Stomach (tissue), 9 donors: ENCODE results near the gene C4orf50. TPM values are rescaled to one million over a fixed set of nuclear protein-coding genes. Genes with fewer than 3 reads are reported as not detected.
A peak's percentile ranks its signal among the peaks of the same experiment; 100 is the strongest.

Experiments used
- DNase-seq, 2 donors: peaks; one replicate each; pipeline versions ENCODE4 v3.0.0 to v3.0.0-alpha.2; 2013 to 2019
- H3K27ac ChIP-seq, 5 donors: fragments of 200-600 bp in 4 of 5; sonication (generic) in 4 of 5; one replicate each; pipeline ENCODE4 v1.5.1; 2013 to 2019; ENCODE audit warnings: mild to moderate bottlenecking in 1 of 5, moderate library complexity in 1 of 5
- H3K27me3 ChIP-seq, 3 donors: fragments of 200-600 bp; sonication (generic); one replicate each; pipeline ENCODE4 v1.5.1; 2017 to 2019; ENCODE audit warnings: mixed run types in 1 of 3
- H3K36me3 ChIP-seq, 4 donors: fragments of 200-600 bp; sonication (generic); 1 replicate in 3 of 4; 2 replicates in 1 of 4; pipeline ENCODE4 v1.5.1; 2016 to 2019
- H3K4me1 ChIP-seq, 4 donors: fragments of 200-600 bp; sonication (generic); one replicate each; pipeline ENCODE4 v1.5.1; 2016 to 2019
- H3K4me3 ChIP-seq, 4 donors: fragments of 200-600 bp; sonication (generic) in 3 of 4; one replicate each; pipeline ENCODE4 v1.5.1; 2016 to 2019; ENCODE audit warnings: mild to moderate bottlenecking in 1 of 4
- H3K9me3 ChIP-seq, 4 donors: fragments of 200-600 bp; sonication (generic); one replicate each; pipeline ENCODE4 v1.5.1; 2016 to 2019
- EP300 ChIP-seq: sonication (generic); formaldehyde crosslinking; IDR thresholded peaks from one replicate; pipeline ENCODE4 v1.6.1; 2017; ENCODE audit warnings: antibody characterized with exemption
- POLR2A ChIP-seq, 4 donors: fragments of 450-650 bp; IDR thresholded peaks; one replicate each; pipeline ENCODE4 v1.6.1; 2016; ENCODE audit warnings: antibody characterized with exemption in 4 of 4, control low read depth in 2 of 4, mild to moderate bottlenecking in 1 of 4, moderate library complexity in 1 of 4
- POLR2AphosphoS5 ChIP-seq, 3 donors: sonication (generic); formaldehyde crosslinking; IDR thresholded peaks; one replicate each; pipeline ENCODE4 v1.6.1; 2016; ENCODE audit warnings: antibody characterized with exemption in 3 of 3
- WGBS, 5 donors: extraction: QIAGEN DNeasy Blood & Tissue Kit in 3 of 5; methylation state at CpG; one replicate each; pipeline versions ENCODE4 v1.1.5 to v1.1.7; 2013 to 2018; 5-methylcytosine and 5-hydroxymethylcytosine counted together
- intact Hi-C: fragments of 100-400 bp; cut with DNase I; formaldehyde crosslinking; loops from one replicate; pipeline ENCODE4 v1.15.1; 2023; ENCODE audit warnings: low total_unique reads
- polyA plus RNA-seq, 3 donors: library from polyadenylated mRNA; stranded (reverse); fragments of 200-250 nt; gene quantifications; one replicate each; pipeline ENCODE4 v1.2.3, GENCODE V29; 2013
- total RNA-seq, 5 donors: library from RNA; depleted of rRNA; stranded (reverse); fragments of >200 nt; gene quantifications; one replicate each; pipeline versions ENCODE4 v1.1.0 to v1.2.3, GENCODE V29; 2014 to 2016
- TF ChIP-seq, protein P1 (sequence below), 7 experiments: fragments of 450-650 bp in 4 of 7; fragments of 200-600 bp in 3 of 7; sonication (generic) in 3 of 7; IDR thresholded peaks; one replicate each; pipeline ENCODE4 v1.5.1; 2016 to 2019; ENCODE audit warnings: antibody characterized with exemption in 7 of 7, control low read depth in 2 of 7, mild to moderate bottlenecking in 1 of 7
- donor health status: healthy with polysubstance abuse.
- donor health status: Bipolar disorder and iron deficiency.
- donor health status: healthy.

C4orf50 gene
- total and polyA plus RNA-seq, 8 donors: under 0.01 to 1.8 (median 0.85) TPM; not detected in 4

DNA sequence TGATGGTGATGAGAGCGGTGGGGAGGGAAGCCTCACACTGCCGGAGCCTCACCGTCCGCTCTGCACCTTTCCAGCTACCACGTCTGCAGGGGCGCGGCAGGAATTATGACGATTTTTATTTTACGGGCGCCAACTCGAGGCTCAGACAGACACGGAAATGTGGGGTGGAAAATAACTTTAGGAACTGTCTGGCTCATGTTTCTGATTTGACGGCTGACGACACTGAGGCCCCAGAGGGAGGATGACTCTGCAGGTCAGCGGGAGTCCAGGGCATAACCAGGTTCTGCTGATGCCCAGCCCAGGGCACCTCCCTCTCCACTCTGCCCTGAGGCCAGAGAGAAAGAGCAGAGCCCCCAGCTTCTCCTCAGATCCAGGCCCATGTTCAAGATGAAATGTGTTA lies 43.9 kb downstream of the C4orf50 start:
- peak in 1 of 2 donors; percentile 15 for DNase-seq
- intact Hi-C loops: no loop called here
- Histone ChIP-seq H3K9me3 (no peaks in the 10 kb centered on the region), H3K4me1 (no peaks in the 10 kb centered on the region), H3K4me3 (no peak overlapping the region), H3K27me3 (peaks cover 0 to 81% (median 9%) of the 10 kb centered on the region in 3 donors), H3K27ac (no peak overlapping the region), H3K36me3 (no peaks in the 10 kb centered on the region)
- TF ChIP-seq POLR2AphosphoS5 (IDR thresholded peaks at IDR 0.05): no peak
- TF ChIP-seq, protein P1, sequence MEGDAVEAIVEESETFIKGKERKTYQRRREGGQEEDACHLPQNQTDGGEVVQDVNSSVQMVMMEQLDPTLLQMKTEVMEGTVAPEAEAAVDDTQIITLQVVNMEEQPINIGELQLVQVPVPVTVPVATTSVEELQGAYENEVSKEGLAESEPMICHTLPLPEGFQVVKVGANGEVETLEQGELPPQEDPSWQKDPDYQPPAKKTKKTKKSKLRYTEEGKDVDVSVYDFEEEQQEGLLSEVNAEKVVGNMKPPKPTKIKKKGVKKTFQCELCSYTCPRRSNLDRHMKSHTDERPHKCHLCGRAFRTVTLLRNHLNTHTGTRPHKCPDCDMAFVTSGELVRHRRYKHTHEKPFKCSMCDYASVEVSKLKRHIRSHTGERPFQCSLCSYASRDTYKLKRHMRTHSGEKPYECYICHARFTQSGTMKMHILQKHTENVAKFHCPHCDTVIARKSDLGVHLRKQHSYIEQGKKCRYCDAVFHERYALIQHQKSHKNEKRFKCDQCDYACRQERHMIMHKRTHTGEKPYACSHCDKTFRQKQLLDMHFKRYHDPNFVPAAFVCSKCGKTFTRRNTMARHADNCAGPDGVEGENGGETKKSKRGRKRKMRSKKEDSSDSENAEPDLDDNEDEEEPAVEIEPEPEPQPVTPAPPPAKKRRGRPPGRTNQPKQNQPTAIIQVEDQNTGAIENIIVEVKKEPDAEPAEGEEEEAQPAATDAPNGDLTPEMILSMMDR (IDR thresholded peaks at IDR 0.05): no peak
- no peak for TF ChIP-seq POLR2A (IDR thresholded peaks at IDR 0.05)
- TF ChIP-seq EP300: no peak
- WGBS, 5 donors: 73 to 91% (median 87%) methylated on average over 13 to 15 of the region's 15 CpGs

DNA sequence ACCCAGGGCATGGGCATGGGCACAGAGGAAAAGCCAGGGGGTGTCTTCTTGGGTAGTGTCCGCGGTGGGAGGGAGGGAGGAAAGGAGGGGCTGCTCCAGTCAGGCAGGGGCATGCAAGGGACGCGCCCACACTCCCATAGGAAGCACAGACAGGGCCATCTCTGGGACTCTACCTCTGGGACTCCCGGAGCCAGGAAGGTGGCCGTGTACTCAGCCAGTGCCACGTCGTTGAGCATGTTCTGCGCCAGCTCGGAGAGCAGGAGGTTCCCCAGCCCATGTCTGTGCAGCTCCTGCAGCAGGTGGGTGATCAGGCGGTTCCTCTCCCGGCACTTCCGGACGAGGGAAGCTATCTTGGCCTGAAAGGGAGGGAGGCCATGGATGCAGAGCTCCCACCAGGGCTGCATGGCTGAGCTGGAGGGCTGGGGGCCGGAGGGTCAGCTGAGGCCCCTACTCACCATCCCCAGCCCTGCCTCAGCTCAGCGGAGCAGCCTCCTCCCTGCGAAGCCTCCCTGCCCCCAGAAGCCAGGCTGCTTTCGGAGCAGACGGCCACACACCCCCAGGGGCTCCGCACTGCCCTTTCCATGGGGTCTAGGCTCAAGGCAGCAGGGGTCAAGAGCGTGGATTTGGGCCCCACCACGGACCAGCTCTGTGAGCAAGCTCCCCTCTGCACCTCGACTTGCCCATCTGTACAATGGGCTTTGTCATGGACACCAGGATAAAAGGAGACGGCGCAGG lies 44.6 kb downstream of the C4orf50 start:
- peaks cover 0 to 77% (median 9%) of the 10 kb centered on the region in 3 donors for H3K27me3 ChIP-seq
- H3K27ac ChIP-seq: no peak overlapping the region
- DNase-seq: peak in 1 of 2 donors; percentile 15
- 78 to 83% (median 82%) methylated on average over 19 to 25 of the region's 25 CpGs for WGBS, 5 donors
- intact Hi-C loops: no loop called here
- no peaks in the 10 kb centered on the region for H3K4me1 ChIP-seq
- no peaks in the 10 kb centered on the region for H3K9me3 ChIP-seq
- TF ChIP-seq POLR2AphosphoS5 (IDR thresholded peaks at IDR 0.05) (no peak), POLR2A (IDR thresholded peaks at IDR 0.05) (no peak), EP300 (no peak)
- TF ChIP-seq, protein P1 (IDR thresholded peaks at IDR 0.05): no peak
- H3K36me3 ChIP-seq: no peaks in the 10 kb centered on the region
- no peak overlapping the region for H3K4me3 ChIP-seq

DNA sequence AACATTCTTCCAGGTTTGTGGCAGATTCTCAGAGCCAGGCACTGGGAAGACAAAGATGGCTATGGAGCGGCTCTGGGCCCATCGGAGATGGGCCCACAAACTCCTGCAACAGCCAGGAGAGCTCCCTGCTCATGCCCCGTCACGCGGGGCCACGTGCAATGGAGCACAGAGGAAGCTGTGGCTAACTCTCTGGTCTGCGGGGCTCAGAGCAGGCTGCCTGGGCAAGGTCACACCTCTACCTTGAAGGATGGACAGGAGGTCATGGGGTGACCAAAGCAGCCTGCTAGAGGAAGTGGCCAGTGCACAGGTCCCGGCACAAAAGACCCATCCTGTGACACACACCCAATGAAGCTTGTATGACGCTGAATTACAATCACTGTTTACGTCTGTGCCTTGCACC lies 45.2 kb downstream of the C4orf50 start:
- peaks cover 0 to 76% (median 9%) of the 10 kb centered on the region in 3 donors for H3K27me3 ChIP-seq
- no peaks in the 10 kb centered on the region for H3K9me3 ChIP-seq
- H3K4me1 ChIP-seq: no peaks in the 10 kb centered on the region
- DNase-seq: peak in 1 of 2 donors; percentile 17
- H3K4me3 ChIP-seq: no peak overlapping the region
- intact Hi-C loops: no loop called here
- 61 to 76% (median 69%) methylated on average over 10 of the region's 10 CpGs for WGBS, 5 donors
- no peaks in the 10 kb centered on the region for H3K36me3 ChIP-seq
- H3K27ac ChIP-seq: no peak overlapping the region
- TF ChIP-seq, protein P1 (IDR thresholded peaks at IDR 0.05): no peak
- TF ChIP-seq POLR2AphosphoS5 (IDR thresholded peaks at IDR 0.05) (no peak), POLR2A (IDR thresholded peaks at IDR 0.05) (no peak), EP300 (no peak)

DNA sequence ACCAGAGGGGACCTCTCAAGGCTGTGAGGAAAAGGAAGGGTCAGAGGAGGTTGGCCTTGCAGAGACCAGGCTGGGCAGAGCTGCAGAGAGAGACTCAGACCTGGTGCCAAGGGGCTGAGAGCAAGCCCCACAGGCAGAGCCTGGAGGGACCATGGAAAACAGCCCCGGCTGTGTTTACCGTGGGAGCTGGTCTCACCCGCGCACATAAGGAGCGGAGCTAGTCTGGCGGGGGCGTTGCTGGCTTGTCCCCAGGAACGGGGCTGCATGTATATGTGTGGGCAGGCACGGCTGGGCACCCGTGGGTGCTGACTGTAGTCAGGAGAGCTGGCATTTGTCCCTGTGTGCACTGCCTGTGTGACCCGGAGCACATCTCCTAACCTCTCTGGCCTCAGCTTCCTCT lies 45.7 kb downstream of the C4orf50 start:
- WGBS, 5 donors: 75 to 91% (median 84%) methylated on average over 5 to 11 of the region's 11 CpGs
- peak in 1 of 2 donors; percentile 23 for DNase-seq
- TF ChIP-seq EP300: no peak
- TF ChIP-seq, protein P1 (IDR thresholded peaks at IDR 0.05): no peak
- no peak for TF ChIP-seq POLR2A (IDR thresholded peaks at IDR 0.05)
- TF ChIP-seq POLR2AphosphoS5 (IDR thresholded peaks at IDR 0.05): no peak
- Histone ChIP-seq H3K27me3 (peaks cover 0 to 76% (median 9%) of the 10 kb centered on the region in 3 donors), H3K27ac (no peak overlapping the region), H3K4me1 (no peaks in the 10 kb centered on the region), H3K9me3 (no peaks in the 10 kb centered on the region), H3K4me3 (no peak overlapping the region), H3K36me3 (no peaks in the 10 kb centered on the region)
- intact Hi-C loops: no loop called here
